Left colon (tissue), 2 donors: ENCODE data around the gene ROR1. TPM values are rescaled to one million over a fixed set of nuclear protein-coding genes. Genes with fewer than 3 reads are reported as not detected.

ENCODE experiments used
- ATAC-seq: fragments of 200-7000 bp; cut with Tn5 transposase; one replicate; pipeline ENCODE4 v1.9.1; 2020; ENCODE audit warnings: mild to moderate bottlenecking, moderate library complexity
- DNase-seq, 2 donors: peaks; one replicate each; pipeline ENCODE4 v3.0.0-alpha.2; 2020
- intact Hi-C, 2 donors: fragments of 100-400 bp; cut with DNase I in 1 of 2; cut with micrococcal nuclease in 1 of 2; formaldehyde crosslinking; loops; one replicate each; pipeline versions ENCODE4 v1.11.2 to v1.14.0; 2022; cut with DNase I, micrococcal nuclease
- total RNA-seq, 2 donors: library from RNA; stranded (reverse); fragmentation: NEBNext Ultra II Directional; extraction: Animal tissue kit (Norgen Biotek cat#: 25700); gene quantifications; one replicate each; pipeline ENCODE4 v1.2.1, GENCODE V29; 2021
- donor health status: DM: no; HTN: no; CAD: no.
- donor health status: DM: yes; HTN: yes; CAD: no.

Gene ROR1
- total RNA-seq, 2 donors from 2014 or later, result 5.1 to 7.1 TPM

GRCh38 chr1:63968663-63969440, 195.0 kb downstream of the ROR1 start:
- no peak for ATAC-seq

GRCh38 chr1:63969441-63969901, 195.7 kb downstream of the ROR1 start:
- ATAC-seq (no peak), DNase-seq (no peak)
- intact Hi-C loops, result no loop called here

More at GRCh38 chr1:63968663-63969440, 195.0 kb downstream of the ROR1 start:
- intact Hi-C loops, result no loop called here
- DNase-seq, result no peak

GRCh38 chr1:63971557-63971956, 197.7 kb downstream of the ROR1 start:
- intact Hi-C loops, result no loop called here
- no peak for ATAC-seq
- DNase-seq, result no peak

GRCh38 chr1:63973005-63973419, 199.2 kb downstream of the ROR1 start:
- intact Hi-C loops, result no loop called here
- no peak for DNase-seq
- ATAC-seq, result no peak

GRCh38 chr1:63974966-63975365, 201.1 kb downstream of the ROR1 start:
- DNase-seq (no peak), ATAC-seq (no peak)
- intact Hi-C loops, result no loop called here

GRCh38 chr1:63975481-63975880, 201.7 kb downstream of the ROR1 start:
- ATAC-seq, result no peak

GRCh38 chr1:63976006-63976405, 202.2 kb downstream of the ROR1 start:
- ATAC-seq (no peak), DNase-seq (no peak)
- intact Hi-C loops, result no loop called here

More at GRCh38 chr1:63975481-63975880, 201.7 kb downstream of the ROR1 start:
- DNase-seq, result no peak
- intact Hi-C loops, result no loop called here

- ATAC-seq (no peak), DNase-seq (no peak)
- intact Hi-C loops, result no loop called here
Measured at GRCh38 chr1:63977466-63977865, 203.6 kb downstream of the ROR1 start.

- intact Hi-C loops, result no loop called here
- DNase-seq, result no peak
- ATAC-seq, result no peak
Measured at GRCh38 chr1:63980740-63981407, 207.1 kb downstream of the ROR1 start.

- no peak for ATAC-seq
Measured at GRCh38 chr1:63981408-63981773, 207.6 kb downstream of the ROR1 start.

GRCh38 chr1:63982201-63982600, 208.4 kb downstream of the ROR1 start:
- ATAC-seq (no peak), DNase-seq (no peak)
- intact Hi-C loops, result no loop called here

More at GRCh38 chr1:63981408-63981773, 207.6 kb downstream of the ROR1 start:
- intact Hi-C loops, result no loop called here
- DNase-seq, result no peak

- ATAC-seq (no peak), DNase-seq (no peak)
- intact Hi-C loops, result no loop called here
Measured at GRCh38 chr1:63983391-63984256, 209.8 kb downstream of the ROR1 start.

GRCh38 chr1:63984257-63984929, 210.6 kb downstream of the ROR1 start:
- intact Hi-C loops, result no loop called here
- DNase-seq, result no peak
- ATAC-seq, result no peak

GRCh38 chr1:63984930-63985290, 211.1 kb downstream of the ROR1 start:
- DNase-seq, result no peak
- intact Hi-C loops, result no loop called here
- ATAC-seq, result no peak

- DNase-seq, result no peak
- intact Hi-C loops, result no loop called here
- ATAC-seq, result no peak
Measured at GRCh38 chr1:63987014-63987627, 213.3 kb downstream of the ROR1 start.

GRCh38 chr1:63987628-63988024, 213.8 kb downstream of the ROR1 start:
- intact Hi-C loops, result no loop called here
- ATAC-seq (no peak), DNase-seq (no peak)

GRCh38 chr1:63988941-63989340, 215.1 kb downstream of the ROR1 start:
- DNase-seq (no peak), ATAC-seq (no peak)
- intact Hi-C loops, result no loop called here

- no peak for DNase-seq
- intact Hi-C loops, result no loop called here
- no peak for ATAC-seq
Measured at GRCh38 chr1:63991685-63992084, 217.9 kb downstream of the ROR1 start.

GRCh38 chr1:64000021-64000420, 226.2 kb downstream of the ROR1 start:
- DNase-seq, result no peak
- ATAC-seq, result no peak
- intact Hi-C loops, result no loop called here
